DOHH2 (cell line): Measurements from ENCODE around the gene MROH2B.

Experiments used
- H3F3A ChIP-seq: fragments of 200-600 bp; sonication (generic), shearing (Covaris generic); 2 replicates; pipeline ENCODE4 v1.6.0; 2016; ENCODE audit warnings: antibody characterized with exemption, mild to moderate bottlenecking; ENCODE audit not compliant: control insufficient read depth, insufficient read depth
- H3K27ac ChIP-seq: fragments of 200-600 bp; sonication (generic); 2 replicates; pipeline ENCODE4 v1.5.1; 2014; ENCODE audit warnings: low read depth, mild to moderate bottlenecking, low read length, moderate library complexity
- H3K27me3 ChIP-seq: fragments of 200-600 bp; sonication (generic); 2 replicates; pipeline ENCODE4 v1.6.1; 2014; ENCODE audit warnings: mild to moderate bottlenecking, low read length, mixed read lengths; ENCODE audit not compliant: control insufficient read depth
- H3K36me3 ChIP-seq: fragments of 200-600 bp; sonication (generic); 2 replicates; pipeline ENCODE4 v1.6.1; 2014; ENCODE audit warnings: mild to moderate bottlenecking, low read length, moderate library complexity, mixed read lengths; ENCODE audit not compliant: control insufficient read depth
- H3K4me1 ChIP-seq: fragments of 200-600 bp; sonication (generic); 2 replicates; pipeline ENCODE4 v1.6.1; 2014; ENCODE audit warnings: mild to moderate bottlenecking, low read length, mixed read lengths; ENCODE audit not compliant: control insufficient read depth
- H3K4me2 ChIP-seq: fragments of 200-600 bp; sonication (generic); 2 replicates; pipeline ENCODE4 v1.6.0; 2014; ENCODE audit warnings: mild to moderate bottlenecking, low read length, moderate library complexity
- H3K4me3 ChIP-seq: fragments of 200-600 bp; sonication (generic); 2 replicates; pipeline ENCODE4 v1.5.1; 2014; ENCODE audit warnings: mild to moderate bottlenecking, low read length, mixed read lengths
- H3K79me2 ChIP-seq: fragments of 200-600 bp; sonication (generic); 2 replicates; pipeline ENCODE4 v1.6.1; 2014; ENCODE audit warnings: mild to moderate bottlenecking, low read length, mixed read lengths; ENCODE audit not compliant: control insufficient read depth
- H3K9me2 ChIP-seq: fragments of 200-600 bp; sonication (generic); replicated peaks from 2 replicates; pipeline ENCODE4 v1.6.1; 2014; ENCODE audit warnings: mild to moderate bottlenecking, low read length, mixed read lengths; ENCODE audit not compliant: control insufficient read depth
- H3K9me3 ChIP-seq: fragments of 200-600 bp; sonication (generic); 2 replicates; pipeline ENCODE4 v1.6.1; 2014; ENCODE audit warnings: antibody characterized with exemption, low read length, mixed read lengths; ENCODE audit not compliant: control insufficient read depth, insufficient read depth
- H4K20me1 ChIP-seq: fragments of 200-600 bp; sonication (generic); 2 replicates; pipeline ENCODE4 v1.6.0; 2014; ENCODE audit warnings: low read depth, mild to moderate bottlenecking, antibody characterized with exemption, low read length, moderate library complexity; ENCODE audit not compliant: control insufficient read depth, insufficient read depth
- CTCF ChIP-seq: fragments of 200-600 bp; sonication (generic); IDR thresholded peaks from one replicate; pipeline ENCODE4 v1.5.1; 2014; ENCODE audit warnings: antibody characterized with exemption, mild to moderate bottlenecking, low read depth, low read length; ENCODE audit not compliant: poor library complexity, severe bottlenecking
- EZH2phosphoT487 ChIP-seq: fragments of 200-600 bp; sonication (generic); IDR thresholded peaks from 2 replicates; pipeline ENCODE4 v1.6.1; 2017; ENCODE audit warnings: borderline replicate concordance, mild to moderate bottlenecking, antibody characterized with exemption, low read length, moderate library complexity, mixed read lengths

MROH2B gene

GRCh38 chr5:40955313-40955712 is 115.8 kb downstream of the MROH2B start:
- Histone ChIP-seq H3K4me3 (no peak overlapping the region), H3K27ac (no peak overlapping the region), H3F3A (no peaks in the 10 kb centered on the region), H4K20me1 (no peaks in the 10 kb centered on the region), H3K4me2 (no peak overlapping the region), H3K79me2 (no peaks in the 10 kb centered on the region), H3K36me3 (no peaks in the 10 kb centered on the region), H3K4me1 (no peaks in the 10 kb centered on the region), H3K9me2 (no peaks in the 10 kb centered on the region), H3K27me3 (no peaks in the 10 kb centered on the region), H3K9me3 (no peaks in the 10 kb centered on the region)
- TF ChIP-seq EZH2phosphoT487, result no peak
- TF ChIP-seq CTCF, result no peak
